Measurements from ENCODE around the gene WDR74. TPM values are rescaled to one million over a fixed set of nuclear protein-coding genes. Genes with fewer than 3 reads are reported as not detected.

Gene WDR74
- total and polyA plus RNA-seq, 12 donors: 17.7 to 62.4 (median 23.7) TPM

GRCh38 chr11:62881579-62882430, 42.4 kb upstream of the WDR74 start:
- peak overlapping the region; percentile 79 to 100 (median 98) for H3K27ac ChIP-seq
- H3K36me3 ChIP-seq: peaks cover 7 to 48% (median 44%) of the 10 kb centered on the region in 9 donors
- H3K9me3 ChIP-seq: no peaks in the 10 kb centered on the region
- TF ChIP-seq CTCF (IDR thresholded peaks at IDR 0.05): peak in 1 of 9 donors; percentile 19
- no peaks in the 10 kb centered on the region for H3K27me3 ChIP-seq
- peak; percentile 71 to 90 (median 82) for ATAC-seq
- WGBS, 2 donors: 3 to 5% methylated on average over 20 to 21 of the region's 21 CpGs
- peak overlapping the region; percentile 46 to 100 (median 88) for H3K4me3 ChIP-seq
- peak; percentile 87 to 94 for DNase-seq
- H3K4me1 ChIP-seq: peaks cover 16 to 58% (median 41%) of the 10 kb centered on the region in 9 donors
- intact Hi-C loops (cut with DNase I): loop anchor here in 1 of 10 donors (2.0 kb wide), 1 partner anchor 39 kb away; no protein-coding TSS in a partner anchor

- TF ChIP-seq CTCF (IDR thresholded peaks at IDR 0.05): peak; percentile 21 to 93 (median 70)
- no peaks in the 10 kb centered on the region for H3K27me3 ChIP-seq
- intact Hi-C loops (cut with DNase I): loop anchor here in 1 of 10 donors (2.0 kb wide), 1 partner anchor 38 kb away; no protein-coding TSS in a partner anchor
- DNase-seq (peak; percentile 86 to 89), ATAC-seq (peak; percentile 90 to 95 (median 94))
- H3K4me3 ChIP-seq: peak within 1 kb of the TSS; percentile 46 to 100 (median 88)
- peaks cover 5 to 40% (median 36%) of the 10 kb centered on the region in 9 donors for H3K36me3 ChIP-seq
- H3K4me1 ChIP-seq: peaks cover 16 to 57% (median 41%) of the 10 kb centered on the region in 9 donors
- peak within 1 kb of the TSS; percentile 79 to 100 (median 98) for H3K27ac ChIP-seq
- H3K9me3 ChIP-seq: no peaks in the 10 kb centered on the region
- 0 to 1% methylated on average over 69 of the region's 69 CpGs for WGBS, 2 donors
Observed at GRCh38 chr11:62880803-62881578, 41.6 kb upstream of the WDR74 start, which contains the start of gene SLC3A2. TSS of gene SLC3A2 (plus strand) at chr11:62880896. CDS start at chr11:62881024, 128 bp downstream.

- intact Hi-C loops (cut with DNase I): loop anchor here in 1 of 10 donors (2.0 kb wide), 1 partner anchor 38 kb away; no protein-coding TSS in a partner anchor
- 1% methylated on average over 16 of the region's 16 CpGs for WGBS, 2 donors
- Histone ChIP-seq H3K27ac (peak overlapping the region; percentile 79 to 100 (median 98)), H3K36me3 (peaks cover 3 to 33% (median 29%) of the 10 kb centered on the region in 9 donors), H3K9me3 (no peaks in the 10 kb centered on the region), H3K4me3 (peak overlapping the region; percentile 46 to 100 (median 88)), H3K27me3 (no peaks in the 10 kb centered on the region), H3K4me1 (peaks cover 16 to 50% (median 40%) of the 10 kb centered on the region in 9 donors)
- no peak for TF ChIP-seq CTCF (IDR thresholded peaks at IDR 0.05)
- ATAC-seq (peak; percentile 17 to 52 (median 42)), DNase-seq (peak in 1 of 2 donors; percentile 46)
Observed at GRCh38 chr11:62880231-62880802, 40.9 kb upstream of the WDR74 start.
